Putamen (tissue), 1 donor: ENCODE data around the gene ZBTB20.

Experiments
- DNase-seq: peaks from one replicate; pipeline ENCODE4 v3.0.0-alpha.2; 2016; ENCODE audit warnings: low spot score

Gene ZBTB20

GRCh38 chr3:114571363-114571762 is 575.7 kb downstream of the ZBTB20 start:
- DNase-seq = no peak

DNA sequence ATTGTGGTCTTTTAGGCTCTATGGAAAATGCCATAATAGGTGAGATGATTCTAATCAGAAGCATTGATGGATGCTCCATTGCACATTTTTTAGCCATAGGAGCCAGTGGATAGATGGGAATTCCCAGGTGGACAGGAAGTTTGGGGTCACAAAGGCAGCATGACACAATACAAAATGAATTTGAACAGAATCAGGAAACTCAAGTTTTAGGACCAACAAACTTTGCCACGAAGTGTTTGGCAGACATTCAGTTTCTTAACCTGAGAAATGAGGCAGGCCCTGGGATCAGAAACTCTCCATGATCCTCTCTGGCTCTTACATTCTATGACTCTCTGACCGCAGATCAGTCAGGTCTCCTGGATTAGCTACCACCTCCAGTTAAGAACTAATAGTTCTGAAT is 577.9 kb downstream of the ZBTB20 start:
- DNase-seq = no peak

- no peak for DNase-seq
Observed at GRCh38 chr3:114567771-114568170, 579.3 kb downstream of the ZBTB20 start.

- no peak for DNase-seq
Observed at GRCh38 chr3:114566767-114567166, 580.3 kb downstream of the ZBTB20 start.

- DNase-seq = no peak
Observed at GRCh38 chr3:114566162-114566755, 580.8 kb downstream of the ZBTB20 start.

- DNase-seq = no peak
Observed at GRCh38 chr3:114565216-114565615, 581.9 kb downstream of the ZBTB20 start.

DNA sequence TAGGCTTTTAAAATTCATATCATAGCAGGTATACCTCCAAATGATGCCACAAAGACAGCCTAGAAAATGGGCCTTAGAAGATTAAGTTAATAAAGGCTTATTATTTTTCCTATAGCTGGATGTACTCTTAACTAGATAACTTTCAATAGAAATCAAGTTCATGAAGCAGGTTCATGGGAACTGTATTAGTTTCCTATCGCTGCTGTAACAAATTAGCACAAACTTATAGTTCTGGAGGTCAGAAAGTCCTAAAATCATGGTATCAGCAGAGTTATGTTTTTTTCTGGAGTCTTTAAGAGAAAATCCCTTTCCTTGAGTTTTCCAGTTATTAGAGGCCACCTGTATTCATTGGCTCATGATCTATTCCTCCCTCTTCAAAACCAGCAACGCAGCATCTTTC is 583.4 kb downstream of the ZBTB20 start:
- no peak for DNase-seq

- no peak for DNase-seq
Observed at GRCh38 chr3:114562557-114562956, 584.5 kb downstream of the ZBTB20 start.

- no peak for DNase-seq
Observed at GRCh38 chr3:114558271-114558670, 588.8 kb downstream of the ZBTB20 start.

- no peak for DNase-seq
Observed at GRCh38 chr3:114557791-114558190, 589.3 kb downstream of the ZBTB20 start.

DNA sequence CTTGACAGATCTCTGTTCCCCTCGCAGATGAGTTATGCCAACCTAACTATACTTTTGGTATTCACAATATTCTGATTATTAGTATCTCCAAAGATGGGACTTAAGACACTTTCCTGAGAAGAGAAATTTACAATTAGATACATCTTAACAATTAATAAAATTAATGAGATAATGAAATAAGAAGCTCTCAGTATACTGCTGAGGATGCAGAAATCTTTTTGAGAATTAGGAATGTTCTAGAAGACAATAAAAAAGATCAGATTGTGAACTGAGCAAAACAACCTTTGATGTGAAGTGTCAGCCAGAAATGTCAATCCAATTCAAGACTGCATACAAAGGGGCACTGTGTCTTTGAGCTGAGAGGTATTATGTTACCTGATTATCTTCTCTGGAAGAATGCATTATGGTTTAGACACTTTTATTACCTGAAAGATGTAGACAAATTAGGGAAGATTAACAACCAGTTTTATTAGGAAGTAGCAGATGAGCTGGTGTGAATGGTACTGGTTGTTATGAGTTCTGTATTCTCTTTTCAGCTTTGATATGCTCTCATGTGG is 590.4 kb downstream of the ZBTB20 start:
- no peak for DNase-seq

- DNase-seq = no peak
Observed at GRCh38 chr3:114554731-114555130, 592.4 kb downstream of the ZBTB20 start.

DNA sequence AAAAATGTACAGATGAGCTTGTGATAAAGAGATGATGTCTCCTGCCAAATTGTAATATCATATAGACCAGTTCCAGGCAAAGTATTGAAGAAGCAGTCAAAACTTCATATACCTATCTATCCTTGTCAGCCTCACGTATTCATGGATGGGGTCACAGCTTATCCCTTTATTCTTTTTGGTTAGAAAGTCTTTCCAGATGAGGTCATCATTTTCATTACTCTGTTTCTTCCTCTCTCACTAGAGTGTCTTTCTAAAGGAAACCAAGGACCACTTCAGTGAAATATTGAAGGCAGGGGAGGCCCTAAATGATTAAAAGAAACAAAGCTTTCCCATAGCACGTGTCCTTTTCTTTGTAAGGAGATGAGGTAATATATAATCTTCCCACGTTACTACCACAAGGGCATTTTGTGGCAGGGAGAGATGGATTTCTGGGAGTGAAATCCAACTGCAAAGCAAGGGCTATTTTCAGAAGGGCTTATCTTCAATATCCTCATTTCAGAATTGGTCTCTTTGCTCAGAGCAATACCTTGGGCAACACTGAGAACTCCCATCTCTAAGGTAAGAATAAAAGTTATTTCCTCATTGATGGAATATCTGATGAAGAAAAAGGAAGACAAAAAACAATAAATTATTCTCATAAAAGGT is 593.0 kb downstream of the ZBTB20 start:
- no peak for DNase-seq

- DNase-seq = no peak
Observed at GRCh38 chr3:114552527-114552812, 594.6 kb downstream of the ZBTB20 start.

GRCh38 chr3:114551770-114552526 is 595.1 kb downstream of the ZBTB20 start:
- no peak for DNase-seq

DNA sequence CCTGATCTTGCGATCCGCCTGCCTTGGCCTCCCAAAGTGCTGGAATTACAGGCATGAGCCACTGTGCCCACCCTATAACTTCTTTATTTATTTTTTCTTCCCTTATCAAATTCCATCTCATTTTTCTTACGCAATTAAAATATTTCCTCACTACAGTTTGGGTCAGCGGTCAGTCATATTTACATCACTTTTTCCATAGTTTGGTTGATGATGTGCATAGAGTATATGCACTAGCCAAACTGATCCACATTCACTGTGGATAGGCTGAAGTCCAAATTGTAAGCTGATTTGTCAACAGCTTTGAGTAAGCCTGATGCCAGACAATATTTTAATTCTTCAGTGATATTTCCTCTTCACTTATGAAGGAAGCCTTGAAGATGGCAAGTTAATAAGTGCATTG is 596.9 kb downstream of the ZBTB20 start:
- DNase-seq = no peak

DNA sequence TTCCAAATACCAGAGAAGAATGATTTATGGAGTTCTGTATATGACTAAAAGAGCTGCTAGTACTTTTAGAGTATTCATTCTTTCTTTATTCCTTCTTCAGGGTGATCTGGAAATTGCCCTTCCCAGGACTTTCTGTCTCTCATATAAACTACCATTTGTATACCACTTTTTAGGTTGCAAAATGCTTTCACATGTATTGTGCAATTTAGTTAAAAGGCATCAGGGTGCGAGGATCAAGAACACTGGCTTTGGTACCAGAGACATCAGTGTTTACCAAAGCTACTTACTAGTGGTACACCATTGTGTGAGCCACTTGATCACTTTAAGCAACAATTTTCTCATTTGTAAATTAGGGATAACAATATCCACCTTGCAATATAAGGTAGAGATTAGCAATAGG is 601.9 kb downstream of the ZBTB20 start:
- DNase-seq = no peak

GRCh38 chr3:114542359-114542758 is 604.7 kb downstream of the ZBTB20 start:
- DNase-seq = no peak

DNA sequence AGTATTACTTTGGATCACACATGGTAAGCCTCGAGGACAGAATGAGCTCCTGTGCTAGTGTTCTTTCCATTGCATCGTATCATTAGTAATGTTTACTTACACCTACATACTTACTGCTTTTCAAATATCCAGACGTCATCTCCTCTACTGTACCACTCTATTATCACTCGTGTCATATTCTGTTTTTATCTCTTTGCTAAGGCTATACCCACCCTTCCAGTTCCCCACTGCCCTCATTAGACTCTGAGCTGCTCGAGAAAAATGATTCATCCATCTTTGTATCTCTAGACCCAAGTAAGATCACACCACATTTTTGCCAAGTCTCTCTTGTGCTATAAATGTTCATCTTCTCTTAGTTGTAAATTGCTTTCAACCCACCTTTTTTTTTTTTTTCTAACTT is 607.6 kb downstream of the ZBTB20 start:
- no peak for DNase-seq

- DNase-seq = no peak
Observed at GRCh38 chr3:114538211-114538610, 608.9 kb downstream of the ZBTB20 start.

- no peak for DNase-seq
Observed at GRCh38 chr3:114528517-114528916, 618.6 kb downstream of the ZBTB20 start.

GRCh38 chr3:114527036-114527644 is 619.9 kb downstream of the ZBTB20 start:
- DNase-seq = no peak

GRCh38 chr3:114525278-114525677 is 621.8 kb downstream of the ZBTB20 start:
- no peak for DNase-seq
